ENCODE data around the gene YPEL3. TPM values are rescaled to one million over a fixed set of nuclear protein-coding genes. Genes with fewer than 3 reads are reported as not detected.

Gene YPEL3
- total RNA-seq, 2 donors from 2014 or later: 129 to 140 TPM

- Histone ChIP-seq H3K4me1 (peaks cover 0 to 41% of the 10 kb centered on the region in 2 donors), H3K27ac (peak overlapping the region; percentile 85 to 87), H3K36me3 (peaks cover 19% of the 10 kb centered on the region), H3K27me3 (no peaks in the 10 kb centered on the region), H3K9me3 (no peaks in the 10 kb centered on the region), H3K4me3 (peak overlapping the region; percentile 36 to 59)
- DNase-seq (ENCODE audit: low spot score): no peak
- TF ChIP-seq CTCF (IDR thresholded peaks at IDR 0.05): no peak
Measured at GRCh38 chr16:30090610-30091331, 5.2 kb downstream of the YPEL3 start.

DNA sequence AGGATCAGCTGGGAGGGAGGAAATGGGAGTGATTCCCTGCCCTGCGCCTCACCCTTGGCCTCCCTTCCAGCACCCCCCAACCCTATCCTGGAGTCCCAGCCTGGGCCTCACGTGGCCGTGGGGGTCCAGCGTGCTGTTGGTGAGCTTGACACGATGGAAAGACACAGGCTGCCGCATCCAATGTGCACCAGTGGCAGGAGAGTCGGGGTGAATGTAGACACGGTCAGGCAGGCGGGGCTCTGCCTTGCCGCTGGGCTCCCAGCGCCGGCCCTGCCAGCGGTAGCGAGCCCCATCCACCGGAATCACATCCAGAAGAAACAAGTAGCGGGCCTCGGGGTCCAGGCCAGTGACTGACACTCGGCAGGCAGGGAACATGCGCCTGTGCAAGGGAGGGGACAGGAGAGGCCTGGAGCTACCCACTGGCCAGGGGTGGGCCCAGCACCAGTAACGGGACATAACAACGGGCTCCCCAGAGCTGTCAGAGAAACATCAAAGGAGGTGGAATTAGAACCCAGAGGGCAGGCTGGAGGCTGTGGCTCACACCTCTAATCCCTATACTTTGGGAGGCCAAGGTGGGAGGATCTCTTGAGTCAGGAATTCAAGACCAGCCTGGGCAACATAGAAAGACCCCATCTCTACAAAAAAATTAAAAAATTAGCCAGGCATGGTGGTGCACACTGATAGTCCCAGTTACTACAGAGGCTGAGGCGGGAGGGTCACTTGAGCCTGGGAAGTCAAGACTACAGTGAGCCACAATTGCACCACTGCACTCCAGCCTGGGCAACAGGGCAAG, 7.0 kb downstream of the YPEL3 start:
- no peaks in the 10 kb centered on the region for H3K9me3 ChIP-seq

GRCh38 chr16:30088237-30088831, 7.7 kb downstream of the YPEL3 start:
- Histone ChIP-seq H3K36me3 (peaks cover 25% of the 10 kb centered on the region), H3K9me3 (no peaks in the 10 kb centered on the region), H3K4me3 (no peak overlapping the region), H3K27ac (no peak overlapping the region), H3K27me3 (no peaks in the 10 kb centered on the region), H3K4me1 (peaks cover 0 to 35% of the 10 kb centered on the region in 2 donors)
- no peak for DNase-seq (ENCODE audit: low spot score)
- TF ChIP-seq CTCF (IDR thresholded peaks at IDR 0.05): no peak

More for the DNA sequence above, 7.0 kb downstream of the YPEL3 start:
- peaks cover 0 to 36% of the 10 kb centered on the region in 2 donors for H3K4me1 ChIP-seq
- H3K4me3 ChIP-seq: no peak overlapping the region
- no peak for DNase-seq (ENCODE audit: low spot score)
- no peaks in the 10 kb centered on the region for H3K27me3 ChIP-seq
- no peak overlapping the region for H3K27ac ChIP-seq
- TF ChIP-seq CTCF (IDR thresholded peaks at IDR 0.05): no peak
- H3K36me3 ChIP-seq: peaks cover 25% of the 10 kb centered on the region

GRCh38 chr16:30087181-30087898, 8.7 kb downstream of the YPEL3 start:
- Histone ChIP-seq H3K4me3 (no peak overlapping the region), H3K4me1 (peaks cover 0 to 25% of the 10 kb centered on the region in 2 donors), H3K27me3 (no peaks in the 10 kb centered on the region), H3K9me3 (no peaks in the 10 kb centered on the region), H3K36me3 (peaks cover 33% of the 10 kb centered on the region), H3K27ac (no peak overlapping the region)
- no peak for DNase-seq (ENCODE audit: low spot score)
- no peak for TF ChIP-seq CTCF (IDR thresholded peaks at IDR 0.05)

DNA sequence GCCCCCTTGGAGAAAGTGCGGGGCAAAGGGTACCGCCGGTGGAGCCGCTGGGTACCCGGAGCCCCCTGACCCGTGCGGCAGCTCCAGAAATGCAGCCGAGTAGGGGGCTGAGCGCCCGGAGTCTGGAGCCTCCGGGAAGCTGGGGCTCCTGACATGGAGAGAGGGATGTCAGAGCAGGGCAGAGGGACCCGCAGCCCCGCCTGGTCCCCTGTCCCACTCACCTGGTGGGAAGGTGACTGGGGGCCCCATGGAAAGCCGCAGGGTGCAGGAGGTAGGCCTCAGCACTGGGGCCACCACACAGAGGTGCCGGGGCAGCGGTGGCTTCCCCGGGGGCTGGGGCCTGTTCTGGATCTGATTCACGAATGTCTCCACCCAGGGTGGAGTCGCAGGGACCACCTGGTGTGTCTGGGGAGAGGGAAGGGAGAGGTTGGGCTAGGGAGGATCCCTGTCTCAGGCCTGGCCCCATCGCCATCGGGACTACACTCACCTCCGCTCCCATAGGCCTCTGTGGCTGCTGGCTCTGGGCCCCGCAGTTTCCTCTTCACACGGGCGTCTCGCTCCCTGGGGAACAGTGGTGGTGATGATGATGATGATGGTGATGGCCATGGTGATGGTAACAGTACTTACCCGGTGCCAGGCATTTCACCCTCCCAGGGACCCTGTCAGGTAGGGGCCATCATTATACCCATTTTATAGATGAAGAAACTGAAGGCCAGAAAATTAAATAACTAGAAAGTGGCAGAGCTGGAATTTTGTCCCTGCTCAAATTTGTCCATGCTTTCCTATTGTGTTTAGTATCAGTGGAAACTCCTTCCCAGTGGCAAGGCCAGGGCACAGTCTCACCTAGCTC, 9.5 kb downstream of the YPEL3 start:
- Histone ChIP-seq H3K4me1 (peaks cover 0 to 19% of the 10 kb centered on the region in 2 donors), H3K36me3 (peaks cover 40% of the 10 kb centered on the region), H3K27me3 (no peaks in the 10 kb centered on the region), H3K9me3 (no peaks in the 10 kb centered on the region), H3K27ac (no peak overlapping the region), H3K4me3 (no peak overlapping the region)
- DNase-seq (ENCODE audit: low spot score): no peak
- no peak for TF ChIP-seq CTCF (IDR thresholded peaks at IDR 0.05)

Data from right atrium auricular region (tissue), 2 donors.